Measurements from ENCODE around the gene COL5A1.

Gene COL5A1

GRCh38 chr9:134871697-134872340 is 230.2 kb downstream of the COL5A1 start:
- DNase-seq (ENCODE audit: low read depth) = no peak
- no peak overlapping the region for H3K4me3 ChIP-seq (ENCODE audit: control insufficient read depth, low read depth, low read length)
- TF ChIP-seq CTCF (IDR thresholded peaks at IDR 0.05; ENCODE audit: control insufficient read depth, insufficient read depth, low read depth, low read length, missing control alignments) = no peak

GRCh38 chr9:134872482-134873231 is 231.1 kb downstream of the COL5A1 start:
- DNase-seq (ENCODE audit: low read depth) = no peak
- TF ChIP-seq CTCF (IDR thresholded peaks at IDR 0.05; ENCODE audit: control insufficient read depth, insufficient read depth, low read depth, low read length, missing control alignments) = no peak
- H3K4me3 ChIP-seq (ENCODE audit: control insufficient read depth, low read depth, low read length) = no peak overlapping the region

GRCh38 chr9:134875371-134875770 is 233.8 kb downstream of the COL5A1 start:
- no peak overlapping the region for H3K4me3 ChIP-seq (ENCODE audit: control insufficient read depth, low read depth, low read length)
- TF ChIP-seq CTCF (IDR thresholded peaks at IDR 0.05; ENCODE audit: control insufficient read depth, insufficient read depth, low read depth, low read length, missing control alignments) = no peak
- DNase-seq (ENCODE audit: low read depth) = no peak

- TF ChIP-seq CTCF (IDR thresholded peaks at IDR 0.05; ENCODE audit: control insufficient read depth, insufficient read depth, low read depth, low read length, missing control alignments) = no peak
- DNase-seq (ENCODE audit: low read depth) = no peak
- H3K4me3 ChIP-seq (ENCODE audit: control insufficient read depth, low read depth, low read length) = no peak overlapping the region
Measured at GRCh38 chr9:134877541-134877940, 235.9 kb downstream of the COL5A1 start.

GRCh38 chr9:134879664-134880483 is 238.3 kb downstream of the COL5A1 start:
- H3K4me3 ChIP-seq (ENCODE audit: control insufficient read depth, low read depth, low read length) = no peak overlapping the region
- TF ChIP-seq CTCF (IDR thresholded peaks at IDR 0.05; ENCODE audit: control insufficient read depth, insufficient read depth, low read depth, low read length, missing control alignments) = no peak
- no peak for DNase-seq (ENCODE audit: low read depth)

- TF ChIP-seq CTCF (IDR thresholded peaks at IDR 0.05; ENCODE audit: control insufficient read depth, insufficient read depth, low read depth, low read length, missing control alignments) = no peak
- H3K4me3 ChIP-seq (ENCODE audit: control insufficient read depth, low read depth, low read length) = no peak within 1 kb of the TSS
- no peak for DNase-seq (ENCODE audit: low read depth)
Measured at GRCh38 chr9:134880484-134881312, 239.1 kb downstream of the COL5A1 start, which contains the start of gene FCN2. TSS of gene FCN2 (plus strand) at chr9:134880810. CDS start at chr9:134880822, 12 bp downstream.
